GM12892 (cell line): Measurements from ENCODE around the gene ZNF385D.

Experiments used
- POLR2A ChIP-seq: IDR thresholded peaks from 2 replicates; pipeline ENCODE4 v1.6.1; 2011; ENCODE audit warnings: low read depth, low read length, control low read depth
- POLR2AphosphoS5 ChIP-seq: IDR thresholded peaks from 2 replicates; pipeline ENCODE4 v1.6.1; 2011; ENCODE audit warnings: low read depth, low read length, control low read depth
- TAF1 ChIP-seq: IDR thresholded peaks from 2 replicates; pipeline ENCODE4 v1.6.1; 2011; ENCODE audit warnings: low read depth, mild to moderate bottlenecking, control low read depth, low read length, borderline replicate concordance

- no peak for TF ChIP-seq POLR2AphosphoS5
- no peak for TF ChIP-seq POLR2A
- no peak for TF ChIP-seq TAF1
Measured at GRCh38 chr3:21433751-21434150, 317.3 kb downstream of the ZNF385D start.
